Anterior cingulate cortex (tissue), 58 donors: Measurements from ENCODE around the gene MCF2L2.

Experiments
- DNase-seq, 58 donors: peaks; one replicate each; lab custom pipeline; 2025; lab: John Stamatoyannopoulos, UW

MCF2L2 gene

GRCh38 chr3:183300996-183301562, 127.3 kb downstream of the MCF2L2 start:
- DNase-seq, result no peak

- DNase-seq, result peak in 5 of 58 donors; percentile 1 to 36 (median 5)
Observed at GRCh38 chr3:183299976-183300375, 128.4 kb downstream of the MCF2L2 start.

- DNase-seq, result peak in 53 of 58 donors; percentile 5 to 79 (median 49)
Observed at GRCh38 chr3:183298701-183299153, 129.7 kb downstream of the MCF2L2 start.

GRCh38 chr3:183296944-183297343, 131.5 kb downstream of the MCF2L2 start:
- no peak for DNase-seq

- DNase-seq, result peak in 2 of 58 donors; percentile 13 to 16
Observed at GRCh38 chr3:183295211-183295610, 133.2 kb downstream of the MCF2L2 start.

GRCh38 chr3:183293966-183294365, 134.5 kb downstream of the MCF2L2 start:
- no peak for DNase-seq

GRCh38 chr3:183291497-183292031, 136.9 kb downstream of the MCF2L2 start:
- DNase-seq, result no peak

- DNase-seq, result no peak
Observed at GRCh38 chr3:183290216-183290615, 138.2 kb downstream of the MCF2L2 start.

GRCh38 chr3:183288117-183288516, 140.3 kb downstream of the MCF2L2 start:
- no peak for DNase-seq

GRCh38 chr3:183287301-183287971, 141.0 kb downstream of the MCF2L2 start:
- no peak for DNase-seq

- DNase-seq, result peak in 45 of 58 donors; percentile 14 to 77 (median 48)
Observed at GRCh38 chr3:183285828-183286457, 142.5 kb downstream of the MCF2L2 start.

- no peak for DNase-seq
Observed at GRCh38 chr3:183285318-183285717, 143.1 kb downstream of the MCF2L2 start.

GRCh38 chr3:183284570-183284969, 143.8 kb downstream of the MCF2L2 start:
- no peak for DNase-seq

GRCh38 chr3:183283886-183284285, 144.5 kb downstream of the MCF2L2 start:
- no peak for DNase-seq

- DNase-seq, result no peak
Observed at GRCh38 chr3:183281126-183281797, 147.2 kb downstream of the MCF2L2 start.

- no peak for DNase-seq
Observed at GRCh38 chr3:183279371-183279770, 149.0 kb downstream of the MCF2L2 start.

- no peak for DNase-seq
Observed at GRCh38 chr3:183278479-183279088, 149.8 kb downstream of the MCF2L2 start.

- DNase-seq, result no peak
Observed at GRCh38 chr3:183277260-183277659, 151.2 kb downstream of the MCF2L2 start.

GRCh38 chr3:183275937-183276336, 152.5 kb downstream of the MCF2L2 start:
- no peak for DNase-seq

GRCh38 chr3:183275418-183275817, 153.0 kb downstream of the MCF2L2 start:
- no peak for DNase-seq
